H1 (cell line): ENCODE results near the gene SLC28A2. TPM values are rescaled to one million over a fixed set of nuclear protein-coding genes. Genes with fewer than 3 reads are reported as not detected.

ENCODE experiments used
- CTCF ChIA-PET: fragments of 300-600 bp; sonication (Branson Sonifier 250); formaldehyde crosslinking; loops from one replicate; lab custom pipeline; 2021; ENCODE audit not compliant: partially characterized antibody; lab: Charles Lee
- POLR2A ChIA-PET: fragments of 300-600 bp; sonication (Branson Sonifier 250); formaldehyde crosslinking; loops from one replicate; lab custom pipeline; 2021; ENCODE audit warnings: inconsistent platforms; ENCODE audit not compliant: partially characterized antibody; lab: Charles Lee
- DNase-seq, 2 experiments: peaks; one replicate each; pipeline versions ENCODE4 v3.0.0 to v3.0.0-alpha.2; 2010 to 2022; ENCODE audit warnings: low spot score in 2 of 2, low read depth in 1 of 2, mixed read lengths in 1 of 2
- FAIRE-seq: peaks from 2 replicates; lab custom pipeline; 2011; peaks lifted over from hg19 to GRCh38; lab: Jason Lieb, UNC
- H2AFZ ChIP-seq: 2 replicates; pipeline ENCODE4 v1.8.1; 2012; ENCODE audit warnings: low read length, inconsistent platforms
- H2AK5ac ChIP-seq: 2 replicates; pipeline ENCODE4 v1.6.1; 2013; ENCODE audit warnings: low read depth, low read length
- H2BK120ac ChIP-seq: replicated peaks from 2 replicates; pipeline ENCODE3; 2013; ENCODE audit warnings: low read depth, low read length, inconsistent platforms
- H2BK12ac ChIP-seq: 2 replicates; pipeline ENCODE4 v1.6.1; 2013; ENCODE audit warnings: low read depth, low read length
- H2BK15ac ChIP-seq: 2 replicates; pipeline ENCODE4 v1.6.1; 2013; ENCODE audit warnings: low read length
- H2BK20ac ChIP-seq: 2 replicates; pipeline ENCODE4 v1.6.1; 2013; ENCODE audit warnings: low read length
- H2BK5ac ChIP-seq: 2 replicates; pipeline ENCODE4 v1.6.1; 2013; ENCODE audit warnings: low read depth, low read length
- H3K14ac ChIP-seq: 2 replicates; pipeline ENCODE4 v1.6.1; 2013; ENCODE audit warnings: inconsistent platforms; ENCODE audit not compliant: insufficient read length
- H3K18ac ChIP-seq: 2 replicates; pipeline ENCODE4 v1.6.1; 2013; ENCODE audit warnings: low read length; ENCODE audit errors: extremely low read depth
- H3K23ac ChIP-seq: 2 replicates; pipeline ENCODE4 v1.6.1; 2013; ENCODE audit warnings: inconsistent platforms; ENCODE audit not compliant: insufficient read length
- H3K23me2 ChIP-seq: 2 replicates; pipeline ENCODE4 v1.6.1; 2013; ENCODE audit warnings: low read depth, low read length
- H3K27ac ChIP-seq: 2 replicates; pipeline ENCODE4 v1.6.1; 2011; ENCODE audit warnings: low read depth, low read length, inconsistent platforms
- H3K27me3 ChIP-seq, 4 experiments: replicated peaks in 1 of 4; 1 replicate in 1 of 4; 2 replicates in 3 of 4; pipeline versions ENCODE4 v1.6.1 to v1.8.1; 2011 to 2013; ENCODE audit warnings: low read length in 3 of 4, mild to moderate bottlenecking in 3 of 4, inconsistent platforms in 2 of 4, mixed read lengths in 2 of 4, moderate library complexity in 1 of 4; ENCODE audit not compliant: control insufficient read depth in 3 of 4, insufficient read depth in 3 of 4; ENCODE audit errors: extremely low read depth in 1 of 4
- H3K36me3 ChIP-seq, 4 experiments: 2 replicates each; pipeline versions ENCODE4 v1.6.1 to v1.8.1; 2011 to 2013; ENCODE audit warnings: mild to moderate bottlenecking in 4 of 4, low read length in 3 of 4, moderate library complexity in 2 of 4, control low read depth in 1 of 4, inconsistent platforms in 1 of 4; ENCODE audit not compliant: insufficient read depth in 4 of 4, control insufficient read depth in 2 of 4
- H3K4ac ChIP-seq: replicated peaks from 2 replicates; pipeline ENCODE3; 2013; ENCODE audit warnings: low read length, low read depth, mixed read lengths, inconsistent platforms; ENCODE audit not compliant: insufficient read length
- H3K4me1 ChIP-seq, 4 experiments: replicated peaks in 1 of 4; 1 replicate in 1 of 4; 2 replicates in 3 of 4; pipeline versions ENCODE4 v1.6.1 to v1.8.1; 2011 to 2013; ENCODE audit warnings: low read length in 3 of 4, inconsistent platforms in 2 of 4, mixed read lengths in 1 of 4; ENCODE audit not compliant: insufficient read depth in 4 of 4, control insufficient read depth in 3 of 4
- H3K4me2 ChIP-seq, 2 experiments: 2 replicates each; pipeline versions ENCODE4 v1.6.1 to v1.8.1; 2011 to 2013; ENCODE audit warnings: low read depth in 2 of 2, low read length in 2 of 2, control low read depth in 1 of 2, inconsistent platforms in 1 of 2, mild to moderate bottlenecking in 1 of 2; ENCODE audit not compliant: insufficient read depth in 1 of 2
- H3K4me3 ChIP-seq, 4 experiments: fragments of 200-600, 300-600 bp in 1 of 4; sonication (generic), shearing (Covaris generic), sonication (Bioruptor Twin) in 1 of 4; 2 replicates each; pipeline versions ENCODE4 v1.5.1 to v1.8.1; 2011 to 2016; ENCODE audit warnings: low read length in 4 of 4, low read depth in 3 of 4, control low read depth in 2 of 4, inconsistent platforms in 2 of 4, mild to moderate bottlenecking in 2 of 4, mixed read lengths in 1 of 4, moderate library complexity in 1 of 4; ENCODE audit not compliant: insufficient read depth in 2 of 4; ENCODE audit errors: extremely low read depth in 1 of 4
- H3K56ac ChIP-seq: replicated peaks from 2 replicates; pipeline ENCODE3; 2013; ENCODE audit warnings: low read depth, mild to moderate bottlenecking, mixed read lengths, low read length, inconsistent platforms; ENCODE audit not compliant: insufficient read length
- H3K79me1 ChIP-seq: 2 replicates; pipeline ENCODE4 v1.6.1; 2013; ENCODE audit warnings: low read depth, low read length, control low read depth
- H3K79me2 ChIP-seq, 2 experiments: 2 replicates each; pipeline versions ENCODE4 v1.6.1 to v1.8.1; 2012 to 2013; ENCODE audit warnings: low read length in 2 of 2, mild to moderate bottlenecking in 2 of 2, inconsistent platforms in 1 of 2; ENCODE audit not compliant: insufficient read depth in 2 of 2, control insufficient read depth in 1 of 2
- H3K9ac ChIP-seq, 4 experiments: replicated peaks in 1 of 4; 1 replicate in 1 of 4; 2 replicates in 3 of 4; pipeline versions ENCODE4 v1.6.1 to v1.8.1; 2011 to 2013; ENCODE audit warnings: low read depth in 3 of 4, low read length in 3 of 4, control low read depth in 2 of 4, mild to moderate bottlenecking in 2 of 4, moderate library complexity in 2 of 4, inconsistent platforms in 1 of 4; ENCODE audit errors: extremely low read depth in 1 of 4
- H3K9me3 ChIP-seq, 2 experiments: 2 replicates each; pipeline versions ENCODE4 v1.6.1 to v1.8.1; 2012 to 2013; ENCODE audit warnings: mild to moderate bottlenecking in 2 of 2, moderate library complexity in 2 of 2, control low read depth in 1 of 2, inconsistent platforms in 1 of 2, low read depth in 1 of 2, low read length in 1 of 2, mixed read lengths in 1 of 2; ENCODE audit not compliant: insufficient read depth in 2 of 2
- H4K20me1 ChIP-seq, 2 experiments: replicated peaks in 1 of 2; 2 replicates each; pipeline versions ENCODE3 to v1.8.1; 2011 to 2013; ENCODE audit warnings: inconsistent platforms in 2 of 2, low read length in 2 of 2, mild to moderate bottlenecking in 1 of 2; ENCODE audit not compliant: insufficient read depth in 2 of 2, control insufficient read depth in 1 of 2
- H4K5ac ChIP-seq: 2 replicates; pipeline ENCODE4 v1.6.1; 2013; ENCODE audit warnings: low read length, low read depth, mixed read lengths, inconsistent platforms; ENCODE audit not compliant: insufficient read length
- H4K8ac ChIP-seq: 2 replicates; pipeline ENCODE4 v1.8.0; 2013; ENCODE audit warnings: mild to moderate bottlenecking, moderate library complexity, low read length, inconsistent platforms; ENCODE audit not compliant: insufficient read depth; ENCODE audit errors: extremely low read depth
- H4K91ac ChIP-seq: replicated peaks from 2 replicates; pipeline ENCODE3; 2013; ENCODE audit warnings: low read length, mixed read lengths, inconsistent platforms; ENCODE audit not compliant: insufficient read length
- BRCA1 ChIP-seq: IDR thresholded peaks from 2 replicates; pipeline ENCODE4 v1.6.1; 2012; ENCODE audit warnings: low read depth, low read length, improper control_type of control experiment
- JUND ChIP-seq: IDR thresholded peaks from 2 replicates; pipeline ENCODE4 v1.6.1; 2011; ENCODE audit warnings: mild to moderate bottlenecking, improper control_type of control experiment, low read length
- POU5F1 ChIP-seq: IDR thresholded peaks from 2 replicates; pipeline ENCODE4 v1.6.1; 2011; ENCODE audit warnings: low read depth, mild to moderate bottlenecking, low read length, moderate library complexity
- RBBP5 ChIP-seq: IDR thresholded peaks from 2 replicates; pipeline ENCODE4 v1.7.1; 2012; ENCODE audit warnings: low read depth, mild to moderate bottlenecking, inconsistent platforms, low read length, moderate library complexity, borderline replicate concordance
- WGBS, 2 experiments: shearing (Covaris generic) in 1 of 2; methylation state at CpG; one replicate each; pipeline versions ENCODE4 v1.1.6 to v1.1.7; 2013 to 2015; ENCODE audit warnings: low lambda C conversion rate in 2 of 2, mixed read lengths in 2 of 2, inconsistent platforms in 1 of 2, low coverage in 1 of 2, missing lambda C conversion rate in 1 of 2; ENCODE audit not compliant: insufficient replicate concordance in 2 of 2, insufficient coverage in 1 of 2, insufficient read length in 1 of 2; ENCODE audit errors: extremely low coverage in 1 of 2, missing lambda C conversion rate in 1 of 2; 5-methylcytosine and 5-hydroxymethylcytosine counted together
- long read RNA-seq, 2 experiments: library from RNA in 1 of 2; library from capped mRNA in 1 of 2; stranded (forward); transcript quantifications; one replicate each; pipeline ENCODE4 v2.0.0, GENCODE V29; 2021; ENCODE audit warnings: inconsistent platforms in 1 of 2
- polyA minus RNA-seq, 3 experiments: library from RNA; depleted of rRNA, polyadenylated mRNA; stranded (reverse); fragments of >200 nt; gene quantifications; 1 replicate in 2 of 3; 2 replicates in 1 of 3; pipeline ENCODE4 v1.2.3, GENCODE V29; 2011
- polyA plus RNA-seq, 7 experiments: library from polyadenylated mRNA; depleted of rRNA in 3 of 7; stranded (reverse) in 5 of 7; unstranded in 2 of 7; fragments of >200 nt in 5 of 7; fragments of 200-250 nt in 2 of 7; gene quantifications; 1 replicate in 5 of 7; 2 replicates in 1 of 7; 4 replicates in 1 of 7; pipeline versions ENCODE4 v1.2.1 to v1.2.3, GENCODE V29; 2011 to 2013; ENCODE audit warnings: missing spikeins in 2 of 7, mixed read lengths in 2 of 7
- total RNA-seq: library from RNA; stranded (reverse); fragmentation: NEBNext Ultra II Directional; extraction: Animal tissue kit (Norgen Biotek cat#: 25700); gene quantifications from 2 replicates; pipeline ENCODE4 v1.2.1, GENCODE V29; 2021

SLC28A2 gene, protein sequence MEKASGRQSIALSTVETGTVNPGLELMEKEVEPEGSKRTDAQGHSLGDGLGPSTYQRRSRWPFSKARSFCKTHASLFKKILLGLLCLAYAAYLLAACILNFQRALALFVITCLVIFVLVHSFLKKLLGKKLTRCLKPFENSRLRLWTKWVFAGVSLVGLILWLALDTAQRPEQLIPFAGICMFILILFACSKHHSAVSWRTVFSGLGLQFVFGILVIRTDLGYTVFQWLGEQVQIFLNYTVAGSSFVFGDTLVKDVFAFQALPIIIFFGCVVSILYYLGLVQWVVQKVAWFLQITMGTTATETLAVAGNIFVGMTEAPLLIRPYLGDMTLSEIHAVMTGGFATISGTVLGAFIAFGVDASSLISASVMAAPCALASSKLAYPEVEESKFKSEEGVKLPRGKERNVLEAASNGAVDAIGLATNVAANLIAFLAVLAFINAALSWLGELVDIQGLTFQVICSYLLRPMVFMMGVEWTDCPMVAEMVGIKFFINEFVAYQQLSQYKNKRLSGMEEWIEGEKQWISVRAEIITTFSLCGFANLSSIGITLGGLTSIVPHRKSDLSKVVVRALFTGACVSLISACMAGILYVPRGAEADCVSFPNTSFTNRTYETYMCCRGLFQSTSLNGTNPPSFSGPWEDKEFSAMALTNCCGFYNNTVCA
- total RNA-seq (not detected in 2 replicates), polyA plus RNA-seq (2011; rRNA removed) (0.11 TPM in 1 of 2 replicates, not detected in the other), polyA minus RNA-seq (2011; rRNA and poly(A)+ RNA removed) (0.03 and 0.07 TPM in 2 replicates)
- 0.01 TPM for polyA plus RNA-seq (2011; cell fraction: cytosol; rRNA removed)
- polyA plus RNA-seq (2011; cell fraction: nucleus; rRNA removed): 0.29 TPM
- 0.07 to 0.23 TPM in 2 of 4 replicates, not detected in the others for polyA plus RNA-seq (2012, experiment 1 of 2)
- not detected for polyA plus RNA-seq (2012, experiment 2 of 2)
- 0.04 TPM for polyA plus RNA-seq (2013, experiment 1 of 2)
- polyA plus RNA-seq (2013, experiment 2 of 2): 0.02 TPM
- not detected for polyA minus RNA-seq (2011; cell fraction: cytosol; rRNA and poly(A)+ RNA removed)
- polyA minus RNA-seq (2011; cell fraction: nucleus; rRNA and poly(A)+ RNA removed): not detected
- long read RNA-seq, experiment 1: 0 reads
- long read RNA-seq, experiment 2: 0 reads

DNA sequence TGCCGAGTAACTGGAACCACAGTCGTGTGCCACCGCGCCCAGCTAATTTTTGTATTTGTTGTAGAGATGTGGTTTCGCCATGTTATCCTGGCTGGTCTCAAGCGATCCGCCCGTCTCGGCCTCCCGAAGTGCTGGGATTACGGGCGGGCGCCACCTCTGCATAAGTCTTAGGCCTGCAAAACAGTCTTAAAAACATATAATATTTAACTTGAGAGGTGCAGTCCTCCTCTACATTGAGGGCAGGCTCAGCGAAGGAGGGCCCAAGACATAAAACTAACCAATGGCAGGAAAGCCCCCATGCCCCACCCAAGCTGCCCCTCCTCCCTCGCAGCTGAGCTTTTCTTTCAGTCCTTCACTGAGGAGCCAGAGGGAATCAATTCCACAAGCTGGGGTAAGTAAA is at the start of gene SLC28A2:
TSS of gene SLC28A2 (plus strand) at position 347 of the 400 bp plus-strand sequence. CDS start 982 bp downstream, outside the sequence.
- Histone ChIP-seq H2AFZ (peak within 1 kb of the TSS; percentile 82; the same call in 1 of the 2 replicates), H3K14ac (no peak within 1 kb of the TSS), H3K4me2 (no peak within 1 kb of the TSS), H4K20me1 (no peaks in the 10 kb centered on the region), H2BK5ac (no peak within 1 kb of the TSS), H2BK20ac (no peak within 1 kb of the TSS), H3K36me3 (no peaks in the 10 kb centered on the region), H3K9me3 (no peaks in the 10 kb centered on the region), H3K79me2 (no peaks in the 10 kb centered on the region), H4K5ac (no peak within 1 kb of the TSS), H3K56ac (no peak within 1 kb of the TSS), H2BK12ac (no peak within 1 kb of the TSS), H3K27me3 (no peaks in the 10 kb centered on the region), H3K4me1 (no peaks in the 10 kb centered on the region; a peak in 1 of 7 replicates), H3K79me1 (no peaks in the 10 kb centered on the region), H3K9ac (no peak within 1 kb of the TSS), H3K27ac (no peak within 1 kb of the TSS), H3K4ac (no peak within 1 kb of the TSS), H3K4me3 (no peak within 1 kb of the TSS), H2BK120ac (no peak within 1 kb of the TSS), H3K23ac (no peak within 1 kb of the TSS), H2BK15ac (no peak within 1 kb of the TSS), H4K8ac (no peak within 1 kb of the TSS; the same call in 1 of the 2 replicates), H2AK5ac (no peak within 1 kb of the TSS), H3K18ac (no peak within 1 kb of the TSS), H4K91ac (no peak within 1 kb of the TSS), H3K23me2 (no peaks in the 10 kb centered on the region)
- FAIRE-seq (no peak), DNase-seq (no peak)
- CTCF ChIA-PET: interaction anchor here (1.0 to 4.4 kb wide), 9 partner anchors 9 to 95 kb away, joined by 3 to 32 read pairs (median 11); no protein-coding TSS in a partner anchor
- 93% methylated on average over 15 of the region's 15 CpGs; no CpG with 5 or more reads in 1 of the 2 experiments for WGBS, 2 experiments
- POLR2A ChIA-PET: no interaction called here
- no peak for TF ChIP-seq POU5F1
- no peak for TF ChIP-seq RBBP5
- no peak for TF ChIP-seq BRCA1
- no peak for TF ChIP-seq JUND
